ENCODE data around the gene MBNL1. TPM values are rescaled to one million over a fixed set of nuclear protein-coding genes. Genes with fewer than 3 reads are reported as not detected.

Gene MBNL1
- polyA plus RNA-seq, 1 donor (not counting 4 experiments of a cell fraction or from before 2014, with no cell fraction given) = 58.3 TPM

DNA sequence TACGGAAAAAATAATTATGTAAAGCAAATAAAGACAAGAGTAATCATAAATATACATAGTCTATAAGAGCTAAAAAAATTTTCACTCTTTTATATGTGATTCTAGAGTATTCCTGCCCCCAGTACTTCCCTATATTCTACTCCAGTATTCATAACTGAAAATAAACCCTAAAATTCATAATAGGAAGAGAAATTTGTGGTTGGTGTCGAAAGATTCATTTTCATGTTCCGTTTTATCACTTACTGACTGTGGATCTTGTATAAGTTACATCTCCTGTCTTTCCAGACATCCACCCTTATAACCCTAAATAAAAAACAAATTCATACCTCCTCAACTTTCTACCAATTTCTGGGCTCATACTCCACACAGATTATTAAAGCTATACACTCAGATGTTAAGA, 16.0 kb upstream of the MBNL1 start:
- FAIRE-seq = no peak
- Histone ChIP-seq H4K20me1 (ENCODE audit: control insufficient read depth, extremely low read depth, insufficient read depth, low read length) (no peaks in the 10 kb centered on the region), H3K36me3 (ENCODE audit: control insufficient read depth in 2 of 2, extremely low read depth in 1 of 2, insufficient read depth in 2 of 2, low read length in 2 of 2) (no peaks in the 10 kb centered on the region), H3K4me2 (ENCODE audit: control insufficient read depth, extremely low read depth, insufficient read depth, low read depth, low read length) (no peak overlapping the region), H2AFZ (ENCODE audit: control insufficient read depth, low read length) (no peak overlapping the region), H3K9me3 (ENCODE audit: control insufficient read depth, low read depth, low read length) (no peaks in the 10 kb centered on the region), H3K4me3 (ENCODE audit: control insufficient read depth in 2 of 3, extremely low read depth in 1 of 3, insufficient read depth in 2 of 3, low read depth in 1 of 3, low read length in 3 of 3) (no peak overlapping the region), H3K27ac (ENCODE audit: control insufficient read depth, insufficient read depth, low read length) (no peak overlapping the region), H3K9ac (ENCODE audit: control insufficient read depth, extremely low read depth, insufficient read depth, low read length) (no peak overlapping the region), H3K9me1 (ENCODE audit: control insufficient read depth, extremely low read depth, insufficient read depth, low read length) (no peaks in the 10 kb centered on the region), H3K27me3 (ENCODE audit: control insufficient read depth, extremely low read depth, insufficient read depth, low read length) (no peaks in the 10 kb centered on the region), H3K4me1 (ENCODE audit: control insufficient read depth, extremely low read depth, insufficient read depth, low read length) (peaks cover 1% of the 10 kb centered on the region), H3K79me2 (ENCODE audit: control insufficient read depth, insufficient read depth, low read length) (no peaks in the 10 kb centered on the region)
- no peak for DNase-seq (ENCODE audit: low read depth, low spot score)
- dilution Hi-C loops (cut with MboI; ENCODE audit: extremely low pct_ligation_motif_present, low sequenced_read_pairs) = no loop called here
- TF ChIP-seq EZH2 (IDR thresholded peaks at IDR 0.05; ENCODE audit: low read length) = no peak
- TF ChIP-seq, protein P1, sequence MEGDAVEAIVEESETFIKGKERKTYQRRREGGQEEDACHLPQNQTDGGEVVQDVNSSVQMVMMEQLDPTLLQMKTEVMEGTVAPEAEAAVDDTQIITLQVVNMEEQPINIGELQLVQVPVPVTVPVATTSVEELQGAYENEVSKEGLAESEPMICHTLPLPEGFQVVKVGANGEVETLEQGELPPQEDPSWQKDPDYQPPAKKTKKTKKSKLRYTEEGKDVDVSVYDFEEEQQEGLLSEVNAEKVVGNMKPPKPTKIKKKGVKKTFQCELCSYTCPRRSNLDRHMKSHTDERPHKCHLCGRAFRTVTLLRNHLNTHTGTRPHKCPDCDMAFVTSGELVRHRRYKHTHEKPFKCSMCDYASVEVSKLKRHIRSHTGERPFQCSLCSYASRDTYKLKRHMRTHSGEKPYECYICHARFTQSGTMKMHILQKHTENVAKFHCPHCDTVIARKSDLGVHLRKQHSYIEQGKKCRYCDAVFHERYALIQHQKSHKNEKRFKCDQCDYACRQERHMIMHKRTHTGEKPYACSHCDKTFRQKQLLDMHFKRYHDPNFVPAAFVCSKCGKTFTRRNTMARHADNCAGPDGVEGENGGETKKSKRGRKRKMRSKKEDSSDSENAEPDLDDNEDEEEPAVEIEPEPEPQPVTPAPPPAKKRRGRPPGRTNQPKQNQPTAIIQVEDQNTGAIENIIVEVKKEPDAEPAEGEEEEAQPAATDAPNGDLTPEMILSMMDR (optimal IDR thresholded peaks at IDR 0.05 in 1 of 3, IDR thresholded peaks at IDR 0.05 in 1 of 3, conservative IDR thresholded peaks at IDR 0.05 in 1 of 3; ENCODE audit: extremely low read depth in 1 of 3, insufficient read depth in 2 of 3, low read length in 3 of 3) = no peak

DNA sequence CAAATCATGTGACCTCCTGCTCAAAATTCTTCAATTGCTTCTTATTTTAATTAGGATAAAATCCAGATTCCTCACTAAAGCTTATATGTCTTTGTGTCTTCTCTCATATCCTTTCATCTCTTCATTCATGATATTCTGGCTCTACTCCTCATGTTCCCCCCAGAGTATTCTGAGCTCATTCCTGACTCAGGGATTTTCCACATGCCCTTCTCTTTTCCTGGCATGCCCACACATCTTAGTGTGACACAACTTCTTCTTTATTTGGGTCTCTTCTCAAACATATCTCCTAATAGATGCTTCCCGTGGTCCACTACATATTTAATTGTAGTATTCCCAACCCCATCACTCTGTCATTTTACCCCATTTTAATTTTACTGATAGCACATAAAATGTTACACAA, 15.2 kb upstream of the MBNL1 start:
- no peak overlapping the region for H3K9ac ChIP-seq (ENCODE audit: control insufficient read depth, extremely low read depth, insufficient read depth, low read length)
- no peak overlapping the region for H3K4me3 ChIP-seq (ENCODE audit: control insufficient read depth in 2 of 3, extremely low read depth in 1 of 3, insufficient read depth in 2 of 3, low read depth in 1 of 3, low read length in 3 of 3)
- dilution Hi-C loops (cut with MboI; ENCODE audit: extremely low pct_ligation_motif_present, low sequenced_read_pairs) = no loop called here
- no peaks in the 10 kb centered on the region for H3K36me3 ChIP-seq (ENCODE audit: control insufficient read depth in 2 of 2, extremely low read depth in 1 of 2, insufficient read depth in 2 of 2, low read length in 2 of 2)
- H4K20me1 ChIP-seq (ENCODE audit: control insufficient read depth, extremely low read depth, insufficient read depth, low read length) = no peaks in the 10 kb centered on the region
- no peak for TF ChIP-seq EZH2 (IDR thresholded peaks at IDR 0.05; ENCODE audit: low read length)
- TF ChIP-seq, protein P1 (optimal IDR thresholded peaks at IDR 0.05 in 1 of 3, IDR thresholded peaks at IDR 0.05 in 1 of 3, conservative IDR thresholded peaks at IDR 0.05 in 1 of 3; ENCODE audit: extremely low read depth in 1 of 3, insufficient read depth in 2 of 3, low read length in 3 of 3) = no peak
- no peak overlapping the region for H2AFZ ChIP-seq (ENCODE audit: control insufficient read depth, low read length)
- FAIRE-seq (no peak), DNase-seq (ENCODE audit: low read depth, low spot score) (no peak)
- H3K9me3 ChIP-seq (ENCODE audit: control insufficient read depth, low read depth, low read length) = no peaks in the 10 kb centered on the region
- H3K9me1 ChIP-seq (ENCODE audit: control insufficient read depth, extremely low read depth, insufficient read depth, low read length) = no peaks in the 10 kb centered on the region
- no peaks in the 10 kb centered on the region for H3K79me2 ChIP-seq (ENCODE audit: control insufficient read depth, insufficient read depth, low read length)
- no peak overlapping the region for H3K4me2 ChIP-seq (ENCODE audit: control insufficient read depth, extremely low read depth, insufficient read depth, low read depth, low read length)
- no peak overlapping the region for H3K27ac ChIP-seq (ENCODE audit: control insufficient read depth, insufficient read depth, low read length)
- H3K4me1 ChIP-seq (ENCODE audit: control insufficient read depth, extremely low read depth, insufficient read depth, low read length) = peaks cover 8% of the 10 kb centered on the region
- no peaks in the 10 kb centered on the region for H3K27me3 ChIP-seq (ENCODE audit: control insufficient read depth, extremely low read depth, insufficient read depth, low read length)
